HG03139 (cell line): ENCODE data around the gene ZNF556.
"Not testable (repeated sequence)": the region's sequence is repeated elsewhere in the genome, so short reads cannot be mapped to it uniquely, and the experiment has no call there.

ENCODE experiments used
- ATAC-seq: cut with Tn5 transposase; IDR thresholded peaks from one replicate; pipeline ENCODE4 v1.9.1; 2021; ENCODE audit not compliant: unreplicated experiment

The ZNF556 gene

DNA sequence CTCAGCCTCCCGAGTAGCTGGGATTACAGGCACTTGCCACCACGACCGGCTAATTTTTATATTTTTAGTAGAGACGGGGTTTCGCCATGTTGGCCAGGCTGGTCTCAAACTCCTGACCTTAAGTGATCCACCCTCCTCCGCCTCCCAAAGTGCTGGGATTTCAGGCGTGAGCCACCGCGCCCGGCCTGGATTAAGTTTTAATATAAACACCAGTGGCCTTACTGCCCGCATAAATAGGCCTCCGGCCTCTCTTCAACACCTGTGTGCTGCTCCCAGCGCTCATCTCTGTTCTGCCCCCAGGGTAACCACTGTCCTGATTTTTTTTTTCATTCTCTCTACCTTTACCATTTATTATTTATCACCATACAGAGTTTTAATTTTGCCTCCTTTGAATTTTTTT, 36.2 kb downstream of the ZNF556 start:
- ATAC-seq: not testable (repeated sequence)

DNA sequence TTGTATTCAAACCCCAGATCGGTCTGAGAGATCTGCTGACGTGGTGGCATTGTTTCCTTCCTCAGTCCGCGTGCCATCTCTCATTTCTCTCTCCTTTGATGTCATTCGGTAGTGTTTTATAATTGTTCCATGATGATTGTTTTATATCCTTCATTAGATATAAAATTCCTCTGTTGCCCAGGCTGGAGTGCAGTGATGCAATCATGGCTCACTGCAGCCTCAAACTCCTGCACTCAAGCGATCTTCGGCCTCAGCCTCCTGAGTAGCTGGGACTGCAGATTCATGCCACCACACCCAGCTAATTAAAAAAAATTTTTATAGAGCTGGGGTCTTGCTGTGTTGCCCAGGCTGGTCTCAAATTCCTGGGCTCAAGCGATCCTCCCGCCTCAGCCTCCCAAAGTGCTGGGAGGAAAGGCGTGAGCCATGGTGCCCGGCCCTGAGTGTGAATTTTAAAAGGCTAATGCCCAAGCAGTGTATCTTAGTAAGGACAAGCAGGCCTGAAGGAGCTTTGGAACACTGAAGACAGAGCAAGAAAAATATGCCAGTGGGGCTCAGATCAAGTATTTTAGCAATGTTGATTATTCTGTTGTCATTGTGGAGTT, 38.9 kb downstream of the ZNF556 start:
- no peak for ATAC-seq

DNA sequence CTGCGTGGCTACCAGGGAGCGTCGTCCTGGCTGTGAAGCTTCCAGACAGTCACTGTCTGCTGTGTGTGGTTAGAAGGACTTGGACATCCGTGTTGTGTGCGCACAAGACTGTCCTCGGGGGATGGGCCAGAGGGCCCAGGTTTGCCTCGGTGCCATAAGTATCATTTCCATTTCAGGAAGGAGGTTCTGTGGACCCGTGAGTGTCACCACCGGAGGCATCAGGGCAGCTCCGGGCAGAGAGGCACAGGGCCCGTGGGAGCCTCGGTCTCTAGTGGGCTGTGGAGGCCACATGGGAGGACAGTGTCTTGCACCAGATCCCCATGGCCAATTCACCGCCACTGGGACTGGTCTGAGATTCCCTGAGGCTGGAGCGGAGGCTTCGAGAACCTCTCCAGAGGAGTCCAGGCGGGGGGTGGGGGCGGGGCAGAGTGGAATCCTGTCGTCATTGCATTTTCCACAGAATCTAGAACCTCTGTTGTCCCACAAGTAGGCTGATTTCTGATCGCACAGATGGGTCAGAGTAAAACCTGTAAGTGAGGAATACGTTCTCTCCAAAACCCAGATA, 39.6 kb downstream of the ZNF556 start:
- ATAC-seq: no peak

DNA sequence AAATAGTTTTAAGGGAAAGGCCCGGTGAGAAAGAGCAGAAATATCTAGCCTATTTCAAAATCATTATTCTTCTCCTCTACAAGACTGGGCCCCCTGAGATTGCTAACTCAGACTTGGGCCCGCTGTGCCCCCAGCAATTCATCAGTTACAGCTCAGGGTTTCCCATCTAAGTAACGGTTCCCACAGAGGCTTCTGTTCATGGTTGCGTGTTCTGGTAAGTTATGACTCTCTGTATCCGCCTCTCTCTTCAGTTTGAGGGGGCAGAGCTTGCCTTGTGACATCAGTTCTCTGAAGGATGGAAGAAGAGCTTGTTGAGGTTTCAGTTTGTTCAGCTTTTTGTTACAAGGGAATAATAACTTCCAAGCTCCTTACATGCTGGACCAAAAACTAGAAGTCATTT, 45.2 kb downstream of the ZNF556 start:
- ATAC-seq: no peak

DNA sequence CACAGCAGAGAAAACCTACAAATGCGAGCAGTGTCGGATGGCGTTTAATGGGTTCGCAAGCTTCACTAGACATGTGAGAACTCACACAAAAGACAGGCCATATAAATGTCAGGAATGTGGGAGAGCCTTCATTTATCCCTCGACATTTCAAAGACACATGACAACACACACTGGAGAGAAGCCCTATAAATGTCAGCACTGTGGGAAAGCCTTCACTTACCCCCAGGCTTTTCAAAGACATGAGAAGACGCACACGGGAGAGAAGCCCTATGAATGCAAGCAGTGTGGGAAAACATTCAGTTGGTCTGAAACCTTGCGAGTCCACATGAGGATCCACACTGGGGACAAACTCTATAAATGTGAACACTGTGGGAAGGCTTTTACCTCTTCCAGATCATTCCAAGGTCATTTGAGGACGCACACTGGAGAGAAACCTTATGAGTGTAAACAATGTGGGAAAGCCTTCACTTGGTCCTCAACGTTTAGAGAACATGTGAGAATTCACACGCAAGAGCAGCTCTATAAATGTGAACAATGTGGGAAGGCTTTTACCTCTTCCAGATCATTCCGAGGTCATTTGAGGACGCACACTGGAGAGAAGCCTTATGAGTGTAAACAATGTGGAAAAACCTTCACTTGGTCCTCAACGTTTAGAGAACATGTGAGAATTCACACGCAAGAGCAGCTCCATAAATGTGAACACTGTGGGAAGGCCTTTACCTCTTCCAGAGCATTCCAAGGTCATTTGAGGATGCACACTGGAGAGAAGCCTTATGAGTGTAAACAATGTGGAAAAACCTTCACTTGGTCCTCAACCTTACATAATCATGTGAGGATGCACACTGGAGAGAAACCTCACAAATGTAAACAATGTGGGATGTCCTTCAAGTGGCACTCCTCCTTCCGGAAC, 50.4 kb downstream of the ZNF556 start:
- ATAC-seq: no peak

DNA sequence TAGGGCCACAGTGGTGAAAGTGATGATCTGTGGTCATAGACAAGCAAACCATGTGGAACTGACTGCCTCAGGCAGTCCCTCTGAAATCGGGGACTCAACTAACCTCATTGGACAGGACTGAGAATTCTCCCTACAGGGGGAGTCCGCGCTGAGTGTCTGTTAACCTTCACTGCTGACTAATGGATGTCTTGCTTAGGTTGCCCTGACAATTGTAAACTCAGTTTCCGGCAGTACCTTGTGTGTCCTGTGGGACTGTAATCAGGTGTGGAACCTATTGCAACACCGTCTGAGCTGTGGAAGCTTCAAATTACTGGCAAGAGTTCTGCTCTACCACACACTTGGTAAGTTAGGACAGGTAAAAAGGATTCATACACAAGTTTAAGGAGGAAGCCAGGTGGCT, 55.9 kb downstream of the ZNF556 start:
- ATAC-seq: no peak

DNA sequence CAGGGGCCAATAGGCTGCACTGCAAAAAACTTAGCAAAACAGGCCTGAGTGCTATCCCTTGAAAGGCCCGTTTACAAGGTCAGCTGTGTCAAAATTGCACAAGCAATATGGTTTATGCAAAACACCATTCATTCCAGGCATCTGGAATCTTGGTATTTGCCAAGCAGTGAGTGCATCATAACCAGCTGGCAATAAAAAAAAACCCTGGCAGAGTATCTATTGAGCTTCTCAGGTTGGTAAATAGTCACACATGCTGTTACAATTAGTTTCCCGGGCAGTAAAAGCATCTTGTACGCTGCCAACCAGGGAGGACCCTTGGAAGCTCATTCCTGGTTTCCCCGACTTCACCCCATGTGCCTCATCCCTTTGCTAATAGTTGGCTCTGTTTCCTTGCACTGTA, 56.4 kb downstream of the ZNF556 start:
- ATAC-seq: no peak

DNA sequence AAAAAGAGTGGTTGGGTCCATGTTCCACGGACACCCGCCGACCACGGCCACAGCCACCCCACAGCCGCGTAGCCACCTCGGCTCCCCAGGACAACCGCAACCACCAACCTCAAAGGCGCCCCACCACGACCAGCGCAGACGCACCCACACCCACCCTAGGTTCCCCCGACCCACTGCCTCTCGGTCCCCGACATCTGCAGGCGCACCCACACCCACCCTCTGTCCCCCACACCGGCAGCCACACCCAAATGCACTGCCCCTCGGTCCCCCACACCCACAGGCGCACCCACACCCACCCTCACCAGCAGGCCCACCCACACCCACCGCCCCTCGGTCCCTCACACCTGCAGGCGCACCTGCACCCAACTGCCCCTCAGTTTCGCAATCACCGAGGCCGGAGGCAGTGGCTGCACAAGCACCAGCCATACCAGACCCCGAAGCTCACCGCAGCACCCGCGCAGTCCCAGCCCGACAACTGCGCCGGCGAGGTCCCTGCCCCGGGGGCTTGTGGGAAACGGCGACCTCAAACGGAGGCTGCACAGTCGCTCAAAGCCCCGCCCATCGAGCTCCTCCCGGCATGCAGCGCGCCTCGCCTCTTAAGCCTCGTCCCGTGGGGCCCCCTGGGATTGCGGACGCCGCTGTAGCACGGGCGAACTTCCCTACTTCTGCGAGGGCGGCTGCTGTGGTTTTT, 59.4 kb downstream of the ZNF556 start:
- ATAC-seq: no peak

DNA sequence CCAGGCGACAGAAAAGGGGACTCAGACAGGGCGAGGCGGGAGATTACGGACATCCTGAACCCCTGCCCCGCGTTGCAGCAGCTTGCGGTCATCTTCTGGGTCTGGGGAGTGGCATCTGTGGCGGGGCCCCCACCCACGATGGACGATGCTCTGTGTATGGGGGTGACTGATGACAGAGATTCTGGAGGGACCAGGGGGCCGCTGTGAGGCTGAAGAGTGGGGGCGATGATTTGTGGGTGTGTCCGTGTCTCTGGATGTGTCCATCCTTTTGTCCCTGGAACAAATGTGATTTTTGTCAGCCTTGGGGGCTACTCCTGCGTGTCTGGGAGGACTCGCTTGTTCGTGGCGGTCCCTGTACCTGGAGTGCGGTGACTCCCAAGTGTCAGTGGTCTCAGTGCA, 59.9 kb downstream of the ZNF556 start:
- ATAC-seq: no peak
